CD4-positive, CD25-positive, alpha-beta regulatory T cell (primary cell): ENCODE measurements around the gene MS4A2. TPM values are rescaled to one million over a fixed set of nuclear protein-coding genes. Genes with fewer than 3 reads are reported as not detected.
"Not testable (repeated sequence)": the region's sequence is repeated elsewhere in the genome, so short reads cannot be mapped to it uniquely, and the experiment has no call there.

ENCODE experiments used
- ATAC-seq, 2 donors: fragments of 150-1000 bp; cut with Tn5 transposase; one replicate each; pipeline ENCODE4 v1.10.0; 2021; ENCODE audit warnings: low read depth in 2 of 2, moderate number of reproducible peaks in 2 of 2, moderate library complexity in 1 of 2
- DNase-seq, 3 donors: peaks; one replicate each; pipeline versions ENCODE4 v3.0.0 to v3.0.0-alpha.2; 2012 to 2022; ENCODE audit warnings: mixed read lengths in 1 of 3
- H3K27ac ChIP-seq: one replicate; pipeline ENCODE4 v1.7.0; 2013; ENCODE audit warnings: mild to moderate bottlenecking, low read length; ENCODE audit not compliant: insufficient read depth, poor library complexity, severe bottlenecking
- H3K27me3 ChIP-seq: one replicate; pipeline ENCODE4 v1.7.0; 2013; ENCODE audit warnings: low read length; ENCODE audit not compliant: control insufficient read depth, insufficient read depth
- H3K36me3 ChIP-seq: one replicate; pipeline ENCODE4 v1.7.0; 2013; ENCODE audit warnings: mild to moderate bottlenecking, low read length, moderate library complexity; ENCODE audit not compliant: control insufficient read depth, insufficient read depth
- H3K4me1 ChIP-seq: 2 replicates; pipeline ENCODE4 v1.7.0; 2013; ENCODE audit warnings: mild to moderate bottlenecking, low read length; ENCODE audit not compliant: insufficient read depth, control insufficient read depth, poor library complexity, severe bottlenecking
- H3K4me3 ChIP-seq: one replicate; pipeline ENCODE4 v1.7.0; 2013; ENCODE audit warnings: low read depth, mild to moderate bottlenecking, low read length, moderate library complexity
- H3K9me3 ChIP-seq, 2 experiments: 1 replicate in 1 of 2; 2 replicates in 1 of 2; pipeline ENCODE4 v1.7.0; 2013; ENCODE audit warnings: low read length in 2 of 2, mild to moderate bottlenecking in 1 of 2, moderate library complexity in 1 of 2; ENCODE audit not compliant: control insufficient read depth in 2 of 2
- H3K27ac Mint-ChIP-seq, 3 donors: one replicate each; pipeline ENCODE4 v1.8.0; 2020 to 2022; ENCODE audit warnings: mild to moderate bottlenecking in 3 of 3, mixed read lengths in 3 of 3, moderate library complexity in 2 of 3
- H3K27me3 Mint-ChIP-seq: one replicate; pipeline ENCODE4 v1.8.0; 2022; ENCODE audit warnings: mild to moderate bottlenecking, mixed read lengths
- H3K36me3 Mint-ChIP-seq: one replicate; pipeline ENCODE4 v1.8.0; 2020; ENCODE audit warnings: mixed read lengths
- H3K4me1 Mint-ChIP-seq, 4 donors: one replicate each; pipeline ENCODE4 v1.8.0; 2020 to 2022; ENCODE audit warnings: mixed read lengths in 4 of 4, mild to moderate bottlenecking in 1 of 4
- H3K4me3 Mint-ChIP-seq, 4 donors: one replicate each; pipeline ENCODE4 v1.8.0; 2020 to 2022; ENCODE audit warnings: mild to moderate bottlenecking in 4 of 4, mixed read lengths in 4 of 4, moderate library complexity in 3 of 4
- H3K9me3 Mint-ChIP-seq, 7 donors: one replicate each; pipeline ENCODE4 v1.8.0; 2020 to 2022; ENCODE audit warnings: mixed read lengths in 7 of 7, mild to moderate bottlenecking in 3 of 7, moderate library complexity in 2 of 7
- polyA plus RNA-seq, 4 donors: library from polyadenylated mRNA; unstranded; fragments of 300-500 nt; fragmentation: Illumina TruSeq; gene quantifications; one replicate each; pipeline ENCODE4 v1.2.3, GENCODE V29; 2021
- total RNA-seq: library from RNA; stranded (reverse); gene quantifications from one replicate; pipeline ENCODE4 v1.2.3, GENCODE V29; 2022

MS4A2 gene
- total RNA-seq (0.37 TPM), polyA plus RNA-seq (not detected)

- no peak within 1 kb of the TSS for H3K4me3 Mint-ChIP-seq
- no peaks in the 10 kb centered on the region for H3K4me1 Mint-ChIP-seq
- H3K36me3 Mint-ChIP-seq = no peaks in the 10 kb centered on the region
- Histone ChIP-seq H3K4me1 (no peaks in the 10 kb centered on the region), H3K27me3 (no peaks in the 10 kb centered on the region), H3K4me3 (no peak within 1 kb of the TSS), H3K9me3 (no peaks in the 10 kb centered on the region), H3K27ac (no peak within 1 kb of the TSS), H3K36me3 (no peaks in the 10 kb centered on the region)
- peaks cover 8% of the 10 kb centered on the region for H3K27me3 Mint-ChIP-seq
- ATAC-seq = no peak
- DNase-seq = no peak
- H3K9me3 Mint-ChIP-seq = peaks cover 0 to 4% (median 0%) of the 10 kb centered on the region in 7 donors
- no peak within 1 kb of the TSS for H3K27ac Mint-ChIP-seq
Observed at GRCh38 chr11:60088364-60088763, at the start of gene MS4A2. Gene MS4A2, plus strand, starts transcription at chr11:60088664. Its CDS starts 102 bp downstream, at chr11:60088766.

DNA sequence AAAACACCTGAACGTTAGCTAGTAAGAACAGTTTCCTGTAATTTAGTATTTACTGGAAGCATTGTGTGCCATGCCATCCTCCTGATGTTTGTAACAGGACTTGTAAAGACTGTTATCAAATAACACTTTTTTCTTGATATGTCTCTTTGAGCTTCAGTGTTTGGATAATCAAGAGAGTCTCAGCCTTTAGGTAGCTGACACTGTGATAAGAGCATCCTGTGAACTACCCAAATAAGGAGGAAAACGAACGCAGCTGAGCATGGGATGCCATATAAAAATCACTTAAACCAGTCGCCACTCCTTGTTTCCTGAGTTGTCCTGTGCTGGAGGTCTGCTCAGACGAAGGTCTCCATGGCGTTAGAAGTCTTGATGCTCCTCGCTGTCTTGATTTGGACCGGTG is 48.4 kb upstream of the MS4A2 start, which contains the start of gene OOSP2:
Gene OOSP2, plus strand, starts transcription at position 301 of the 400 bp plus-strand sequence. Its CDS starts 51 bp downstream, at position 352.
- no peak for ATAC-seq
- Histone ChIP-seq H3K36me3 (no peaks in the 10 kb centered on the region), H3K27ac (no peak within 1 kb of the TSS), H3K9me3 (no peaks in the 10 kb centered on the region), H3K27me3 (peaks cover 4% of the 10 kb centered on the region), H3K4me3 (no peak within 1 kb of the TSS), H3K4me1 (no peaks in the 10 kb centered on the region)
- Mint-ChIP-seq H3K4me3 (no peak within 1 kb of the TSS), H3K9me3 (peaks cover 0 to 2% (median 0%) of the 10 kb centered on the region in 7 donors), H3K27ac (no peak within 1 kb of the TSS), H3K36me3 (no peaks in the 10 kb centered on the region), H3K4me1 (no peaks in the 10 kb centered on the region), H3K27me3 (no peaks in the 10 kb centered on the region)
- no peak for DNase-seq

DNA sequence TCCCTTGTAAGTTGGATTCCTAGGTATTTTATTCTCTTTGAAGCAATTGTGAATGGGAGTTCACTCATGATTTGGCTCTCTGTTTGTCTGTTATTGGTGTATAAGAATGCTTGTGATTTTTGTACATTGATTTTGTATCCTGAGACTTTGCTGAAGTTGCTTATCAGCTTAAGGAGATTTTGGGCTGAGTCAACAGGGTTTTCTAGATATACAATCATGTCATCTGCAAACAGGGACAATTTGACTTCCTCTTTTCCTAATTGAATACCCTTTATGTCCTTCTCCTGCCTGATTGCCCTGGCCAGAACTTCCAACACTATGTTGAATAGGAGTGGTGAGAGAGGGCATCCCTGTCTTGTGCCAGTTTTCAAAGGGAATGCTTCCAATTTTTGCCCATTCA is 38.0 kb upstream of the MS4A2 start:
- not testable (repeated sequence) for H3K4me1 ChIP-seq, H3K27ac Mint-ChIP-seq, H3K4me1 Mint-ChIP-seq, H3K4me3 Mint-ChIP-seq, H3K4me3 ChIP-seq, H3K36me3 ChIP-seq, H3K27me3 Mint-ChIP-seq, H3K9me3 Mint-ChIP-seq, ATAC-seq, H3K27ac ChIP-seq, H3K9me3 ChIP-seq, H3K27me3 ChIP-seq, DNase-seq, H3K36me3 Mint-ChIP-seq

DNA sequence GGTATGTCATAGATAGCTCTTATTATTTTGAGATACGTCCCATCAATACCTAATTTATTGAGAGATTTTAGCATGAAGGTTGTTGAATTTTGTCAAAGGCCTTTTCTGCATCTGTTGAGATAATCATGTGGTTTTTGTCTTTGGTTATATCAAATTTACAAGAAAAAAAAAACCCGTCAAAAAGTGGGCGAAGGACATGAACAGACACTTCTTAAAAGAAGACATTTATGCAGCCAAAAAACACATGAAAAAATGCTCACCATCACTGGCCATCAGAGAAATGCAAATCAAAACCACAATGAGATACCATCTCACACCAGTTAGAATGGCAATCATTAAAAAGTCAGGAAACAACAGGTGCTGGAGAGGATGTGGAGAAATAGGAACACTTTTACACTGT is 37.6 kb upstream of the MS4A2 start:
- H3K27ac ChIP-seq, H3K36me3 Mint-ChIP-seq, H3K27ac Mint-ChIP-seq, H3K4me3 Mint-ChIP-seq, H3K27me3 Mint-ChIP-seq, H3K27me3 ChIP-seq, H3K9me3 ChIP-seq, H3K4me3 ChIP-seq, H3K9me3 Mint-ChIP-seq, H3K36me3 ChIP-seq, H3K4me1 ChIP-seq, ATAC-seq, DNase-seq, H3K4me1 Mint-ChIP-seq: not testable (repeated sequence)

- Mint-ChIP-seq H3K36me3 (no peaks in the 10 kb centered on the region), H3K4me3 (no peak within 1 kb of the TSS), H3K27ac (no peak within 1 kb of the TSS), H3K4me1 (no peaks in the 10 kb centered on the region), H3K9me3 (peaks cover 0 to 6% (median 0%) of the 10 kb centered on the region in 7 donors), H3K27me3 (no peaks in the 10 kb centered on the region)
- H3K36me3 ChIP-seq = no peaks in the 10 kb centered on the region
- no peak for ATAC-seq
- no peak for DNase-seq
- no peaks in the 10 kb centered on the region for H3K9me3 ChIP-seq
- no peak within 1 kb of the TSS for H3K27ac ChIP-seq
- H3K4me1 ChIP-seq = no peaks in the 10 kb centered on the region
- no peak within 1 kb of the TSS for H3K4me3 ChIP-seq
- H3K27me3 ChIP-seq = no peaks in the 10 kb centered on the region
Observed at GRCh38 chr11:60056349-60056969, 32.0 kb upstream of the MS4A2 start, which contains the start of gene MS4A3. Gene MS4A3, plus strand, starts transcription at chr11:60056665. Its CDS starts 4,496 bp downstream, at chr11:60061161.

- ATAC-seq = no peak
- H3K27ac ChIP-seq = no peak overlapping the region
Observed at GRCh38 chr11:60059052-60059451, 29.4 kb upstream of the MS4A2 start.

GRCh38 chr11:60059521-60060240 is 28.8 kb upstream of the MS4A2 start:
- no peaks in the 10 kb centered on the region for H3K36me3 ChIP-seq
- H3K27me3 Mint-ChIP-seq = no peaks in the 10 kb centered on the region
- no peak overlapping the region for H3K4me3 ChIP-seq
- no peaks in the 10 kb centered on the region for H3K4me1 Mint-ChIP-seq
- ATAC-seq (no peak), DNase-seq (no peak)
- H3K4me1 ChIP-seq = no peaks in the 10 kb centered on the region
- H3K4me3 Mint-ChIP-seq = no peak overlapping the region
- no peaks in the 10 kb centered on the region for H3K27me3 ChIP-seq
- H3K27ac Mint-ChIP-seq = no peak overlapping the region
- no peak overlapping the region for H3K27ac ChIP-seq
- H3K9me3 Mint-ChIP-seq = peaks cover 0 to 6% (median 0%) of the 10 kb centered on the region in 7 donors
- H3K9me3 ChIP-seq = no peaks in the 10 kb centered on the region
- no peaks in the 10 kb centered on the region for H3K36me3 Mint-ChIP-seq

More at GRCh38 chr11:60059052-60059451, 29.4 kb upstream of the MS4A2 start:
- no peaks in the 10 kb centered on the region for H3K27me3 ChIP-seq
- Mint-ChIP-seq H3K9me3 (peaks cover 0 to 6% (median 0%) of the 10 kb centered on the region in 7 donors), H3K4me3 (no peak overlapping the region), H3K27ac (no peak overlapping the region), H3K4me1 (no peaks in the 10 kb centered on the region), H3K27me3 (no peaks in the 10 kb centered on the region), H3K36me3 (no peaks in the 10 kb centered on the region)
- no peak overlapping the region for H3K4me3 ChIP-seq
- no peaks in the 10 kb centered on the region for H3K4me1 ChIP-seq
- no peaks in the 10 kb centered on the region for H3K9me3 ChIP-seq
- no peaks in the 10 kb centered on the region for H3K36me3 ChIP-seq
- DNase-seq = no peak

DNA sequence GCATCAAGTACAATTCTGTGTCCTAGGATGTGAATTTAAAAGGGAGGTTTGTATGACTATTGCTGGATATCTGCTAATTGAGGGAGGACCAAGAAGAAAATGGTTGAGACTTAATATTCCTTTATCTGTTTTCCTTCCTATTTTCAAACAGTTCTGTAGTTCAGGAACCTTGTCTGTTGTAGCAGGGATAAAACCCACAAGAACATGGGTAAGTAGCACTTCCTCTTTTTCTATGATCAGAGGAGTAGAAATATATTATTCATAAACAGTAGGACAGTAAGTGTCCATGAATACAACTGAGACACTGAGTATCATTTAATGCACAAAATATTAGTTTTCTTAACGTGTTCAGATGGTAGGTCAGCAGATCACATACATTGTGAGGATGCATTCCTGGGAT is 24.4 kb upstream of the MS4A2 start:
- ATAC-seq (no peak), DNase-seq (no peak)
- Mint-ChIP-seq H3K4me1 (no peaks in the 10 kb centered on the region), H3K4me3 (no peak overlapping the region), H3K9me3 (peaks cover 0 to 6% (median 0%) of the 10 kb centered on the region in 7 donors), H3K27me3 (no peaks in the 10 kb centered on the region), H3K27ac (no peak overlapping the region), H3K36me3 (no peaks in the 10 kb centered on the region)
- H3K27me3 ChIP-seq = no peaks in the 10 kb centered on the region
- H3K4me1 ChIP-seq = no peaks in the 10 kb centered on the region
- H3K36me3 ChIP-seq = no peaks in the 10 kb centered on the region
- no peaks in the 10 kb centered on the region for H3K9me3 ChIP-seq
- no peak overlapping the region for H3K27ac ChIP-seq
- no peak overlapping the region for H3K4me3 ChIP-seq
